Transverse colon (tissue), 4 donors: Measurements from ENCODE around the gene LIPE. TPM values are rescaled to one million over a fixed set of nuclear protein-coding genes. Genes with fewer than 3 reads are reported as not detected.
A peak's percentile ranks its signal among the peaks of the same experiment; 100 is the strongest.

ENCODE experiments used
- DNase-seq: peaks from one replicate; pipeline ENCODE4 v3.0.0-alpha.2; 2019
- H3K27ac ChIP-seq, 4 donors: fragments of 200-600 bp; sonication (generic); 2 replicates each; pipeline ENCODE4 v1.5.1; 2016 to 2018; ENCODE audit warnings: inconsistent platforms in 4 of 4
- H3K27me3 ChIP-seq: fragments of 200-600 bp; sonication (generic); 2 replicates; pipeline ENCODE4 v1.5.1; 2017; ENCODE audit warnings: inconsistent platforms
- H3K36me3 ChIP-seq, 4 donors: fragments of 200-600 bp; sonication (generic); 2 replicates each; pipeline ENCODE4 v1.5.1; 2017 to 2019; ENCODE audit warnings: inconsistent platforms in 4 of 4
- H3K4me1 ChIP-seq, 4 donors: fragments of 200-600 bp; sonication (generic); 2 replicates each; pipeline ENCODE4 v1.5.1; 2017 to 2020; ENCODE audit warnings: inconsistent platforms in 4 of 4
- H3K4me3 ChIP-seq, 4 donors: fragments of 200-600 bp; sonication (generic); 1 replicate in 1 of 4; 2 replicates in 3 of 4; pipeline versions ENCODE4 v1.5.1 to v1.6.1; 2017 to 2019; ENCODE audit warnings: inconsistent platforms in 4 of 4
- H3K9me3 ChIP-seq, 2 donors: fragments of 200-600 bp; sonication (generic); 2 replicates each; pipeline ENCODE4 v1.5.1; 2017 to 2019; ENCODE audit warnings: inconsistent platforms in 2 of 2
- CTCF ChIP-seq, 5 experiments: fragments of 200-600 bp in 3 of 5; fragments of 450-650 bp in 2 of 5; sonication (generic) in 3 of 5; IDR thresholded peaks; 1 replicate in 2 of 5; 2 replicates in 3 of 5; pipeline ENCODE4 v1.5.1; 2016 to 2017; ENCODE audit warnings: antibody characterized with exemption in 5 of 5, inconsistent platforms in 3 of 5, mild to moderate bottlenecking in 2 of 5, moderate library complexity in 1 of 5
- EP300 ChIP-seq: sonication (generic); formaldehyde crosslinking; IDR thresholded peaks from one replicate; pipeline ENCODE4 v1.6.1; 2017; ENCODE audit warnings: antibody characterized with exemption, low read depth
- POLR2A ChIP-seq: fragments of 450-650 bp; IDR thresholded peaks from one replicate; pipeline ENCODE4 v1.6.1; 2016; ENCODE audit warnings: antibody characterized with exemption, mild to moderate bottlenecking, moderate library complexity
- POLR2AphosphoS5 ChIP-seq, 3 donors: sonication (generic); formaldehyde crosslinking; IDR thresholded peaks; one replicate each; pipeline ENCODE4 v1.6.1; 2016; ENCODE audit warnings: antibody characterized with exemption in 3 of 3
- WGBS, 2 donors: methylation state at CpG; one replicate each; pipeline ENCODE4 v1.1.5; 2018; ENCODE audit warnings: low coverage in 1 of 2; 5-methylcytosine and 5-hydroxymethylcytosine counted together
- in situ Hi-C, 4 donors: fragments of 200-750 bp; cut with MboI; loops; one replicate each; pipeline versions ENCODE4 v1.15.0 to v1.15.1; 2017; ENCODE audit warnings: low sequenced_read_pairs in 3 of 4, low pct_ligation_motif_present in 1 of 4, low pct_unique_long_range_greater_than_20kb in 1 of 4
- intact Hi-C: fragments of 100-400 bp; cut with DNase I; formaldehyde crosslinking; loops from one replicate; pipeline ENCODE4 v1.15.1; 2023; ENCODE audit warnings: low total_unique reads
- total RNA-seq, 4 donors: library from RNA; depleted of rRNA; stranded (reverse); fragments of >200 nt; gene quantifications; one replicate each; pipeline ENCODE4 v1.1.0, GENCODE V29; 2016

Gene LIPE
- total RNA-seq, 4 donors from 2014 or later = 7.1 to 60.2 (median 25.9) TPM

GRCh38 chr19:42468273-42468796, 41.1 kb upstream of the LIPE start:
- Histone ChIP-seq H3K4me3 (no peak overlapping the region), H3K9me3 (no peaks in the 10 kb centered on the region), H3K4me1 (peaks cover 0 to 32% (median 16%) of the 10 kb centered on the region in 4 donors), H3K27me3 (no peaks in the 10 kb centered on the region), H3K27ac (peak overlapping the region; percentile 41 to 66 (median 56)), H3K36me3 (no peaks in the 10 kb centered on the region)
- peak; percentile 68 for DNase-seq
- 61% methylated on average over 3 of the region's 3 CpGs; no CpG with 5 or more reads in 1 of the 2 donors for WGBS, 2 donors
- TF ChIP-seq EP300 (no peak), CTCF (IDR thresholded peaks at IDR 0.05) (no peak), POLR2AphosphoS5 (IDR thresholded peaks at IDR 0.05) (peak in 1 of 3 donors; percentile 48), POLR2A (no peak)
- in situ Hi-C loops (no loop called here), intact Hi-C loops (no loop called here)

GRCh38 chr19:42467183-42467760, 40.1 kb upstream of the LIPE start:
- intact Hi-C loops (no loop called here), in situ Hi-C loops (no loop called here)
- Histone ChIP-seq H3K4me1 (peaks cover 0 to 41% (median 16%) of the 10 kb centered on the region in 4 donors), H3K27me3 (no peaks in the 10 kb centered on the region), H3K36me3 (no peaks in the 10 kb centered on the region), H3K9me3 (no peaks in the 10 kb centered on the region), H3K4me3 (no peak overlapping the region), H3K27ac (peak overlapping the region; percentile 35 to 66 (median 56))
- TF ChIP-seq POLR2AphosphoS5 (IDR thresholded peaks at IDR 0.05) = peak in 1 of 3 donors; percentile 33
- TF ChIP-seq EP300 = no peak
- peak; percentile 46 for DNase-seq
- WGBS, 2 donors = 49% methylated on average over 5 of the region's 5 CpGs; no CpG with 5 or more reads in 1 of the 2 donors

GRCh38 chr19:42466521-42467182, 39.5 kb upstream of the LIPE start:
- no peak for DNase-seq
- Histone ChIP-seq H3K4me1 (peaks cover 0 to 45% (median 14%) of the 10 kb centered on the region in 4 donors), H3K9me3 (no peaks in the 10 kb centered on the region), H3K27me3 (no peaks in the 10 kb centered on the region), H3K36me3 (no peaks in the 10 kb centered on the region), H3K4me3 (no peak overlapping the region), H3K27ac (peak overlapping the region; percentile 35 to 66 (median 56))
- intact Hi-C loops (no loop called here), in situ Hi-C loops (no loop called here)
- WGBS, 2 donors = 67 to 71% methylated on average over 1 to 5 of the region's 5 CpGs
- TF ChIP-seq EP300 = no peak
- TF ChIP-seq CTCF (IDR thresholded peaks at IDR 0.05) = no peak
- TF ChIP-seq POLR2AphosphoS5 (IDR thresholded peaks at IDR 0.05) = no peak
- no peak for TF ChIP-seq POLR2A

- in situ Hi-C loops = no loop called here
- Histone ChIP-seq H3K4me3 (no peak overlapping the region), H3K27ac (peak overlapping the region in 3 of 4 donors; percentile 46 to 66 (median 65)), H3K9me3 (no peaks in the 10 kb centered on the region), H3K36me3 (no peaks in the 10 kb centered on the region), H3K4me1 (peaks cover 0 to 40% (median 11%) of the 10 kb centered on the region in 4 donors), H3K27me3 (no peaks in the 10 kb centered on the region)
- intact Hi-C loops = no loop called here
- no peak for DNase-seq
- TF ChIP-seq POLR2A (no peak), POLR2AphosphoS5 (IDR thresholded peaks at IDR 0.05) (no peak), CTCF (IDR thresholded peaks at IDR 0.05) (no peak), EP300 (no peak)
- 70 to 81% methylated on average over 2 to 5 of the region's 5 CpGs for WGBS, 2 donors
These were observed 38.7 kb upstream of the LIPE start for GRCh38 chr19:42465827-42466280.
